ENCODE results near the gene RAB40C.

GRCh38 chr16:608019-608418, 18.2 kb downstream of the RAB40C start:
- TF ChIP-seq EZH2 (IDR thresholded peaks at IDR 0.05; ENCODE audit: borderline replicate concordance, low read depth, low read length, poor library complexity, severe bottlenecking), result no peak
- no peak for TF ChIP-seq CTCF (conservative IDR thresholded peaks at IDR 0.05; ENCODE audit: low read depth, low read length)
